ENCODE results near the gene RHCG.

Gene RHCG

GRCh38 chr15:89444241-89445225, 51.9 kb downstream of the RHCG start:
- no peak overlapping the region for H3K27ac ChIP-seq
- TF ChIP-seq CTCF (conservative IDR thresholded peaks at IDR 0.05) = no peak
- TF ChIP-seq ZFX (IDR thresholded peaks at IDR 0.05) = no peak

- H3K27ac ChIP-seq = no peak overlapping the region
- TF ChIP-seq CTCF (conservative IDR thresholded peaks at IDR 0.05) (no peak), ZFX (IDR thresholded peaks at IDR 0.05) (no peak)
These were observed 52.8 kb downstream of the RHCG start for GRCh38 chr15:89443581-89443980.

- no peak overlapping the region for H3K27ac ChIP-seq
- TF ChIP-seq CTCF (conservative IDR thresholded peaks at IDR 0.05) (peak; percentile 91), ZFX (IDR thresholded peaks at IDR 0.05) (no peak)
These were observed 53.6 kb downstream of the RHCG start for GRCh38 chr15:89442671-89443307.

- H3K27ac ChIP-seq = no peak overlapping the region
- TF ChIP-seq ZFX (IDR thresholded peaks at IDR 0.05) = no peak
- TF ChIP-seq CTCF (conservative IDR thresholded peaks at IDR 0.05) = no peak
These were observed 54.2 kb downstream of the RHCG start for GRCh38 chr15:89442155-89442554.

- no peak overlapping the region for H3K27ac ChIP-seq
These were observed 55.0 kb downstream of the RHCG start for GRCh38 chr15:89441295-89441812.

GRCh38 chr15:89439764-89440163, 56.6 kb downstream of the RHCG start:
- TF ChIP-seq CTCF (conservative IDR thresholded peaks at IDR 0.05) (no peak), ZFX (IDR thresholded peaks at IDR 0.05) (no peak)
- H3K27ac ChIP-seq = no peak overlapping the region

More at GRCh38 chr15:89441295-89441812, 55.0 kb downstream of the RHCG start:
- TF ChIP-seq CTCF (conservative IDR thresholded peaks at IDR 0.05) (no peak), ZFX (IDR thresholded peaks at IDR 0.05) (no peak)
